Ishikawa (cell line): ENCODE measurements around the gene DARS1.

Experiments
- CEBPB ChIP-seq: IDR thresholded peaks from 2 replicates; pipeline ENCODE4 v1.6.1; 2012
- CREB1 ChIP-seq: IDR thresholded peaks from 2 replicates; pipeline ENCODE4 v1.6.1; 2012; ENCODE audit warnings: low read depth
- EP300 ChIP-seq: IDR thresholded peaks from 2 replicates; pipeline ENCODE4 v1.6.1; 2012; ENCODE audit warnings: borderline replicate concordance
- FOXM1 ChIP-seq: IDR thresholded peaks from 2 replicates; pipeline ENCODE4 v1.6.1; 2012; ENCODE audit warnings: low read depth, borderline replicate concordance
- TF ChIP-seq, protein P1 (sequence below): IDR thresholded peaks from 2 replicates; pipeline ENCODE4 v1.6.1; 2012
- TF ChIP-seq, protein P2 (sequence below): IDR thresholded peaks from 2 replicates; pipeline ENCODE4 v1.6.1; 2012; ENCODE audit warnings: low read depth, mild to moderate bottlenecking

- TF ChIP-seq CREB1 (no peak), FOXM1 (no peak), EP300 (no peak), CEBPB (no peak)
- TF ChIP-seq, protein P1, sequence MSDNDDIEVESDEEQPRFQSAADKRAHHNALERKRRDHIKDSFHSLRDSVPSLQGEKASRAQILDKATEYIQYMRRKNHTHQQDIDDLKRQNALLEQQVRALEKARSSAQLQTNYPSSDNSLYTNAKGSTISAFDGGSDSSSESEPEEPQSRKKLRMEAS, result no peak
- TF ChIP-seq, protein P2, sequence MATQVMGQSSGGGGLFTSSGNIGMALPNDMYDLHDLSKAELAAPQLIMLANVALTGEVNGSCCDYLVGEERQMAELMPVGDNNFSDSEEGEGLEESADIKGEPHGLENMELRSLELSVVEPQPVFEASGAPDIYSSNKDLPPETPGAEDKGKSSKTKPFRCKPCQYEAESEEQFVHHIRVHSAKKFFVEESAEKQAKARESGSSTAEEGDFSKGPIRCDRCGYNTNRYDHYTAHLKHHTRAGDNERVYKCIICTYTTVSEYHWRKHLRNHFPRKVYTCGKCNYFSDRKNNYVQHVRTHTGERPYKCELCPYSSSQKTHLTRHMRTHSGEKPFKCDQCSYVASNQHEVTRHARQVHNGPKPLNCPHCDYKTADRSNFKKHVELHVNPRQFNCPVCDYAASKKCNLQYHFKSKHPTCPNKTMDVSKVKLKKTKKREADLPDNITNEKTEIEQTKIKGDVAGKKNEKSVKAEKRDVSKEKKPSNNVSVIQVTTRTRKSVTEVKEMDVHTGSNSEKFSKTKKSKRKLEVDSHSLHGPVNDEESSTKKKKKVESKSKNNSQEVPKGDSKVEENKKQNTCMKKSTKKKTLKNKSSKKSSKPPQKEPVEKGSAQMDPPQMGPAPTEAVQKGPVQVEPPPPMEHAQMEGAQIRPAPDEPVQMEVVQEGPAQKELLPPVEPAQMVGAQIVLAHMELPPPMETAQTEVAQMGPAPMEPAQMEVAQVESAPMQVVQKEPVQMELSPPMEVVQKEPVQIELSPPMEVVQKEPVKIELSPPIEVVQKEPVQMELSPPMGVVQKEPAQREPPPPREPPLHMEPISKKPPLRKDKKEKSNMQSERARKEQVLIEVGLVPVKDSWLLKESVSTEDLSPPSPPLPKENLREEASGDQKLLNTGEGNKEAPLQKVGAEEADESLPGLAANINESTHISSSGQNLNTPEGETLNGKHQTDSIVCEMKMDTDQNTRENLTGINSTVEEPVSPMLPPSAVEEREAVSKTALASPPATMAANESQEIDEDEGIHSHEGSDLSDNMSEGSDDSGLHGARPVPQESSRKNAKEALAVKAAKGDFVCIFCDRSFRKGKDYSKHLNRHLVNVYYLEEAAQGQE, result no peak
Observed at GRCh38 chr2:135862718-135863117, 122.7 kb downstream of the DARS1 start.
